ENCODE data around the gene ZNF804A. TPM values are rescaled to one million over a fixed set of nuclear protein-coding genes. Genes with fewer than 3 reads are reported as not detected.

ZNF804A gene
- total and polyA plus RNA-seq, 7 donors: 0.14 to 1.1 (median 0.31) TPM; not detected in 2

DNA sequence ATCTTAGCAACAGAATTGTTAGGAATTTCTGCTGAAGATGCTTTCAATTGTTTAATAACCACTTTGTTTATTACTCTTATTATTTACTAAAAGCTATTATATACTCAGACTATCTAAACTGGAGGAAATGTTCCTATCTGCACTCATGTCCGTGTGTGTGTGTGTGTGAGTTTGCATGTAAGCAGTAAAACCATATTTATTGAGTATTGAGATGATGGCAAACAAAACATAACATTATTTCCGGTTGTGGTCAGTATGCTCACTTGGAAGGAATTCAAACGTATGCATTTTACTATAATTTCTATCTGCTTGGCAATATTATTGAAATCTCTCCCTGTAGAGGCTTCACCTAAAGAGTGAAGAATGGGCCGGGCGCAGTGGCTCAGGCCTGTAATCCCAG is 43.0 kb upstream of the ZNF804A start:
- no peak overlapping the region for H3K27ac ChIP-seq
- H3K9me3 ChIP-seq: no peaks in the 10 kb centered on the region
- no peak for DNase-seq
- intact Hi-C loops (cut with DNase I): no loop called here
- H3K27me3 ChIP-seq: no peaks in the 10 kb centered on the region
- TF ChIP-seq POLR2A (IDR thresholded peaks at IDR 0.05): no peak
- TF ChIP-seq CTCF (IDR thresholded peaks at IDR 0.05): no peak
- no peak for TF ChIP-seq EP300 (IDR thresholded peaks at IDR 0.05)
- TF ChIP-seq POLR2AphosphoS5 (IDR thresholded peaks at IDR 0.05): no peak
- WGBS, 2 donors: 61 to 79% methylated on average over 5 of the region's 5 CpGs
- no peaks in the 10 kb centered on the region for H3K36me3 ChIP-seq
- H3K4me1 ChIP-seq: no peaks in the 10 kb centered on the region
- no peak overlapping the region for H3K4me3 ChIP-seq

DNA sequence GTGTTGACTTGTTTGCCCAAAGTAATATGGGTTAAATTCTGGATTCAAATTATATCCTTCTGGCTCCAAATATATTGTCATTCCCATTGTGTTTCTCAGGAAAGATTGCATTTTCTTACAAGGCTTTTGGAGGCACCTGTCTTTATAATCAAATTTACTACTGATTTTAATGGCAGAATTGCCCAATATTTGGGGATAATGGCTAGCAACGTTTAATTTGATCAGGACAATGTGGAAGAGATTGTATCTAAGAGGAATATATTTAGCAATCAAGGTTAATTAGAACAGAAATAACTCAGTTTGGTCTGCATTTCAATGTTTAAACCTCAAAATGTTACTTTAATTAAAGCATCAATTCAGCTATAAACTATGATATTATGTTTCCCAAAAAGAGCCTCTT is 41.7 kb upstream of the ZNF804A start:
- no peaks in the 10 kb centered on the region for H3K9me3 ChIP-seq
- intact Hi-C loops (cut with DNase I): no loop called here
- 49 to 58% methylated on average over 1 of the region's 1 CpG for WGBS, 2 donors

GRCh38 chr2:184558713-184559464 is 39.4 kb upstream of the ZNF804A start:
- H3K9me3 ChIP-seq: no peaks in the 10 kb centered on the region
- no peaks in the 10 kb centered on the region for H3K4me1 ChIP-seq
- no peak for DNase-seq
- 83 to 85% methylated on average over 5 of the region's 5 CpGs for WGBS, 2 donors
- no peaks in the 10 kb centered on the region for H3K27me3 ChIP-seq
- H3K27ac ChIP-seq: no peak overlapping the region
- no peaks in the 10 kb centered on the region for H3K36me3 ChIP-seq
- TF ChIP-seq CTCF (IDR thresholded peaks at IDR 0.05) (no peak), EP300 (IDR thresholded peaks at IDR 0.05) (no peak), POLR2A (IDR thresholded peaks at IDR 0.05) (no peak), POLR2AphosphoS5 (IDR thresholded peaks at IDR 0.05) (no peak)
- no peak overlapping the region for H3K4me3 ChIP-seq
- intact Hi-C loops (cut with DNase I): no loop called here

More for the DNA sequence above, 41.7 kb upstream of the ZNF804A start:
- Histone ChIP-seq H3K4me1 (no peaks in the 10 kb centered on the region), H3K27ac (no peak overlapping the region), H3K27me3 (no peaks in the 10 kb centered on the region), H3K36me3 (no peaks in the 10 kb centered on the region), H3K4me3 (no peak overlapping the region)
- TF ChIP-seq POLR2A (IDR thresholded peaks at IDR 0.05) (no peak), EP300 (IDR thresholded peaks at IDR 0.05) (no peak), POLR2AphosphoS5 (IDR thresholded peaks at IDR 0.05) (no peak), CTCF (IDR thresholded peaks at IDR 0.05) (no peak)
- no peak for DNase-seq

DNA sequence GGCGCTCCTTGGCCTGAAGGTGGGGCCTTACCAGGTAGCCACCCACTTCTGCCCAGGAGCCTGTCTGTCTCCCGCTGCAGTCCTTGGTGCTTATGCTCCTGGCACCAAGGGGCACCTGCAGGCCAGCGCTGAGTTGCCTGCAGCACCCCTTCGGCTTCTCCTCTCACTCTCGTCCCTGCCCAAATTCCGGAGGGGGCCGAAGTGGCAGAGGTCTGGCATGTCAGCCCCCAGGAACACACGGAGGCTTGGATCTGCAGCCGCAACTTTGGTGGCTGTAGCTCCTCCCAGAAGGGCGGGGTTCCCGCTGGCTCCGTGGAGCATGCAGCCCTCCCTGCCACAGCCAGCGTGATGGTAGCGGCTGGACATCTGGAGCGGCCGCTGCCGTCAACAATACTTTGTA is 37.7 kb upstream of the ZNF804A start:
- H3K4me1 ChIP-seq: no peaks in the 10 kb centered on the region
- no peak for DNase-seq
- no peak overlapping the region for H3K27ac ChIP-seq
- WGBS, 2 donors: 94 to 95% methylated on average over 17 of the region's 17 CpGs
- no peaks in the 10 kb centered on the region for H3K36me3 ChIP-seq
- no peaks in the 10 kb centered on the region for H3K9me3 ChIP-seq
- TF ChIP-seq CTCF (IDR thresholded peaks at IDR 0.05): no peak
- no peak for TF ChIP-seq POLR2A (IDR thresholded peaks at IDR 0.05)
- TF ChIP-seq POLR2AphosphoS5 (IDR thresholded peaks at IDR 0.05): no peak
- no peak for TF ChIP-seq EP300 (IDR thresholded peaks at IDR 0.05)
- H3K4me3 ChIP-seq: no peak overlapping the region
- intact Hi-C loops (cut with DNase I): no loop called here
- H3K27me3 ChIP-seq: no peaks in the 10 kb centered on the region

DNA sequence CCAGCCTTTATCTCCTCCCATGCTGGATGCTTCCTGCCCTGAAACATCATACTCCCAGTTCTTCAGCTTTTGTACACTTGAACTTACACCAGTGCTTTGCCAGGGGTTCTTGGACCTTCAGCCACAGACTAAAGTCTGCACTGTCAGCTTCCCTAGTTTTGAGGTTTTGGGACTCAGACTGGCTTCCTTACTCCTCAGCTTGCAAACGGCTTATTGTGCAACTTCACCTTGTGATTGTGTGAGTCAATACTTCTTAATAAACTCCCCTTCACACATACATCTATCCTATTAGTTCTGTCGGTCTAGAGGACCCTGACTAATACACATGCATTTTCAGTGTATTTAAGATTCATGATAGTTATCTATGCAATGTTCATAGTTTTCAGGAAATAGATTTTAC is 35.8 kb upstream of the ZNF804A start:
- no peak for TF ChIP-seq POLR2A (IDR thresholded peaks at IDR 0.05)
- no peak for TF ChIP-seq EP300 (IDR thresholded peaks at IDR 0.05)
- TF ChIP-seq POLR2AphosphoS5 (IDR thresholded peaks at IDR 0.05): no peak
- TF ChIP-seq CTCF (IDR thresholded peaks at IDR 0.05): no peak
- no peak for DNase-seq
- 60 to 75% methylated on average over 2 of the region's 2 CpGs for WGBS, 2 donors
- no peaks in the 10 kb centered on the region for H3K9me3 ChIP-seq
- intact Hi-C loops (cut with DNase I): no loop called here
- no peaks in the 10 kb centered on the region for H3K27me3 ChIP-seq
- no peak overlapping the region for H3K4me3 ChIP-seq
- H3K4me1 ChIP-seq: no peaks in the 10 kb centered on the region
- H3K27ac ChIP-seq: no peak overlapping the region
- H3K36me3 ChIP-seq: no peaks in the 10 kb centered on the region
